ENCODE results near the gene HABP2.

DNA sequence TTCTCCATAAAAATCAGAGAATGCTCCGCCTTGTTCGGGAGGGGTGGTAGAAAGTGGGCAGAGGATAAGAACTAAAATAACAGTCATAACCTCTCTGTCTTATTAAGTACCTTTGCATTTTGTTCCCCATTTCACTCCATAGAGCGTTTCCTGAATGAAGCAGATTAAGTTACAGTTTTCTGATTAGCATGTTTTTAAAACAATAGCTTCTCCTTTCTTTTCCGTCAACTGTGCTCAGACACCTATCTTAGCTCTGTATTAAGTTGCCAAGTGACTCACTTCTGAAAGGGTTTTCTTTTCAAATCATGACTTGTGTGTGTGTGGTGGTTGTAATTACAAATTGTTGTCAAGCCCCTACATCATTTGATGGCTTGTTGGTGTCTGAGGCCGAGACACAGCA is 1.4 kb downstream of the HABP2 start:
- TF ChIP-seq POLR2A (IDR thresholded peaks at IDR 0.05) (no peak), POLR2AphosphoS5 (IDR thresholded peaks at IDR 0.05) (no peak)
- TF ChIP-seq, protein P1, sequence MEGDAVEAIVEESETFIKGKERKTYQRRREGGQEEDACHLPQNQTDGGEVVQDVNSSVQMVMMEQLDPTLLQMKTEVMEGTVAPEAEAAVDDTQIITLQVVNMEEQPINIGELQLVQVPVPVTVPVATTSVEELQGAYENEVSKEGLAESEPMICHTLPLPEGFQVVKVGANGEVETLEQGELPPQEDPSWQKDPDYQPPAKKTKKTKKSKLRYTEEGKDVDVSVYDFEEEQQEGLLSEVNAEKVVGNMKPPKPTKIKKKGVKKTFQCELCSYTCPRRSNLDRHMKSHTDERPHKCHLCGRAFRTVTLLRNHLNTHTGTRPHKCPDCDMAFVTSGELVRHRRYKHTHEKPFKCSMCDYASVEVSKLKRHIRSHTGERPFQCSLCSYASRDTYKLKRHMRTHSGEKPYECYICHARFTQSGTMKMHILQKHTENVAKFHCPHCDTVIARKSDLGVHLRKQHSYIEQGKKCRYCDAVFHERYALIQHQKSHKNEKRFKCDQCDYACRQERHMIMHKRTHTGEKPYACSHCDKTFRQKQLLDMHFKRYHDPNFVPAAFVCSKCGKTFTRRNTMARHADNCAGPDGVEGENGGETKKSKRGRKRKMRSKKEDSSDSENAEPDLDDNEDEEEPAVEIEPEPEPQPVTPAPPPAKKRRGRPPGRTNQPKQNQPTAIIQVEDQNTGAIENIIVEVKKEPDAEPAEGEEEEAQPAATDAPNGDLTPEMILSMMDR (IDR thresholded peaks at IDR 0.05): no peak

Data from gastroesophageal sphincter (tissue), 3 donors.